Neural crest cell (in vitro differentiated cells): ENCODE measurements around the gene FOXK1. TPM values are rescaled to one million over a fixed set of nuclear protein-coding genes. Genes with fewer than 3 reads are reported as not detected.

Source experiments
- DNase-seq: peaks from one replicate; pipeline ENCODE4 v3.0.0; 2021; ENCODE audit warnings: low read depth, mixed read lengths, low spot score
- H3K27ac Mint-ChIP-seq: one replicate; pipeline ENCODE4 v1.8.0; 2021; ENCODE audit warnings: mild to moderate bottlenecking, mixed read lengths; ENCODE audit not compliant: unreplicated experiment
- H3K27me3 Mint-ChIP-seq: 2 replicates; pipeline ENCODE4 v1.8.0; 2021; ENCODE audit warnings: low read depth, mild to moderate bottlenecking, mixed read lengths
- H3K36me3 Mint-ChIP-seq: 2 replicates; pipeline ENCODE4 v1.8.0; 2021; ENCODE audit warnings: low read depth, mild to moderate bottlenecking, mixed read lengths
- H3K4me1 Mint-ChIP-seq: 2 replicates; pipeline ENCODE4 v1.8.0; 2021; ENCODE audit warnings: mixed read lengths
- H3K4me3 Mint-ChIP-seq: one replicate; pipeline ENCODE4 v1.8.0; 2021; ENCODE audit warnings: mild to moderate bottlenecking, mixed read lengths
- H3K9me3 Mint-ChIP-seq: 2 replicates; pipeline ENCODE4 v1.8.0; 2021; ENCODE audit warnings: mixed read lengths
- total RNA-seq: library from RNA; stranded (reverse); gene quantifications from 2 replicates; pipeline ENCODE4 v1.2.1, GENCODE V29; 2021
- TF ChIP-seq, protein P1 (sequence below): fragments of 200-600 bp; sonication (generic); conservative IDR thresholded peaks from 2 replicates; pipeline ENCODE4 v1.5.0; 2021; ENCODE audit warnings: antibody characterized with exemption, mild to moderate bottlenecking

FOXK1 gene
- total RNA-seq, 1 donor from 2014 or later = 29.1 TPM

DNA sequence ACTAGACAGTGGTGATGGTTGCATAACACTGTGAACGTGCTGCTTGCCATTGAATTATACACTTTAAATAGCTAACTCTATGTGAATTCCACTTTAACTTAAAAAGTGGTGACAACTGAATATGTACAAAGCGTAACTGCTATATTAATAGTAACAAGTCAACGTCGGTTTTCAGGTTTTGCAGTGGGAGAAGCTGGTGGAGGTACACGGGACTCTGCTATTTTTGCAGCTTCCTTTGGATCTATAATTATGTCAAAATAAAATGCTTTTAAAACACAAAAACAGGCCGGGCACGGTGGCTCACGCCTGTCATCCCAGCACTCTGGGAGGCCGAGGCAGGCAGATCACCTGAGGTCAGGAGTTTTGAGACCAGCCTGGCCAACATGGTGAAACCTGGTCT lies 114.4 kb downstream of the FOXK1 start:
- DNase-seq = no peak
- H3K4me1 Mint-ChIP-seq = peaks cover 8% of the 10 kb centered on the region
- no peak overlapping the region for H3K27ac Mint-ChIP-seq
- H3K27me3 Mint-ChIP-seq = no peaks in the 10 kb centered on the region
- H3K4me3 Mint-ChIP-seq = no peak overlapping the region
- H3K9me3 Mint-ChIP-seq = no peaks in the 10 kb centered on the region
- TF ChIP-seq, protein P1, sequence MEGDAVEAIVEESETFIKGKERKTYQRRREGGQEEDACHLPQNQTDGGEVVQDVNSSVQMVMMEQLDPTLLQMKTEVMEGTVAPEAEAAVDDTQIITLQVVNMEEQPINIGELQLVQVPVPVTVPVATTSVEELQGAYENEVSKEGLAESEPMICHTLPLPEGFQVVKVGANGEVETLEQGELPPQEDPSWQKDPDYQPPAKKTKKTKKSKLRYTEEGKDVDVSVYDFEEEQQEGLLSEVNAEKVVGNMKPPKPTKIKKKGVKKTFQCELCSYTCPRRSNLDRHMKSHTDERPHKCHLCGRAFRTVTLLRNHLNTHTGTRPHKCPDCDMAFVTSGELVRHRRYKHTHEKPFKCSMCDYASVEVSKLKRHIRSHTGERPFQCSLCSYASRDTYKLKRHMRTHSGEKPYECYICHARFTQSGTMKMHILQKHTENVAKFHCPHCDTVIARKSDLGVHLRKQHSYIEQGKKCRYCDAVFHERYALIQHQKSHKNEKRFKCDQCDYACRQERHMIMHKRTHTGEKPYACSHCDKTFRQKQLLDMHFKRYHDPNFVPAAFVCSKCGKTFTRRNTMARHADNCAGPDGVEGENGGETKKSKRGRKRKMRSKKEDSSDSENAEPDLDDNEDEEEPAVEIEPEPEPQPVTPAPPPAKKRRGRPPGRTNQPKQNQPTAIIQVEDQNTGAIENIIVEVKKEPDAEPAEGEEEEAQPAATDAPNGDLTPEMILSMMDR = no peak
- H3K36me3 Mint-ChIP-seq = peaks cover 2% of the 10 kb centered on the region

DNA sequence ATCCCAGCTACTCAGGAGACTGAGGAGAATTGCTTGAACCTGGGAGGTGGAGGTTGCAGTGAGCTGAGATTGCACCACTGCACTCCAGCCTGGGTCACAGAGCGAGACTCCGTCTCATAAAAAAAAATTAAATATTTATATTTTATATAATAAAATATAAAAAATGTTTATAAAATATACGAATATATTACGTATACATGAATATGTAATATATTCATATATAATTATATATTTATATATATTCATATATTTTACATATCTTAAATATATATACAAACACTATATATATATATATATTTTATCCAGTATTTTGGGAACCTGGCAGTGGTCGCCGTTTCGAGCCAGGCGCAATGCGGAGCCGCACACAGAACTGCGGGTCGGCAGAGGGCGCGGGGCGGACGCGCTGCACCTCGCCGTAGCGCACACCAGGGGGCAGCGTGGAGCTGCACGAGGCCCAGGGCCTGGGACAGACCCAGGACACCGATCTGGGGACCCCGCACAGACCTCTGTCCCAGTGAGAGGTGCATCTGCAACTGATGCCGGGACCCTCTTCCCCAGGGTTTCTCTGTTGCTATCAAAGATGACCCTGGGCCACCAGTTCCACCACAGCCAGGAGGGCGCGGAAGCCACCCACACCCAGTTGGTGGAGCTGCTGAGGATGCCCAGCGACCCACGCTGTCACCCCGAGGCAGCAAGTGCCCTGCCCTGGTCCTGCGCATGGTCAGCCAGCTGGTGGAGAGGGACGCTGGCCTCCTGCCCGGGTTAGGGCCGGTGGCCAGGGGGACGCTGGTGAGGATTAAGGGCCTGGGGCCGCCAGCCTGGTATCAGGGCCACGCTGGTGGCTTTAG lies 116.0 kb downstream of the FOXK1 start:
- H3K4me1 Mint-ChIP-seq = peaks cover 8% of the 10 kb centered on the region
- no peaks in the 10 kb centered on the region for H3K9me3 Mint-ChIP-seq
- DNase-seq = peak; percentile 85
- no peak overlapping the region for H3K4me3 Mint-ChIP-seq
- H3K27me3 Mint-ChIP-seq = no peaks in the 10 kb centered on the region
- no peak overlapping the region for H3K27ac Mint-ChIP-seq
- H3K36me3 Mint-ChIP-seq = peaks cover 2% of the 10 kb centered on the region
- TF ChIP-seq, protein P1 = peak; percentile 90

DNA sequence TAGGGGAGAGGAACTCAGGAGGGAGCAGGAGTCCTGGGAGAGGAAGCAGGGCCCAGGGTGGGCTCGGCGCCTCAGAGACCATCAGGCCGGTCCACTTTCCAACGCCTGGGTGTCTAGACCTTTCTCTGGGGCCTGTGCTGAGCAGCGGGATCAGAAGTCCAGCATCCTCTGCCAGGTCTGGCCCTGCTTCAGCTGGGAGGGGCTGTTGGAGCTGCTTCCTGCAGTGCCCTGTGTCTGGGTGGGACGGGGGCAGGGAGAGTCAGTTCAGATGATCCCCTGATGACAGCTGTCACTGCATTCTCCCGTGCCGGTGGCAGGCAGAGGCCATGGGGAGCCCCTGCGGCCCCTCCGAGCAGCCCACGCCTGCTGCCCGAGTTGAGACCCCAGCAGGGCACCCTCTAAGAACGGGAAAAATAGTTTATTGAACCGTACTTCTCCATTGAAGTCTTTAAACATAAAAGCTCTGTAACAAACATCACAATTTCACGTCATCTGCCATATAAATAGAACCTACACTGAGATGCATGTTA lies 116.7 kb downstream of the FOXK1 start:
- Mint-ChIP-seq H3K27ac (no peak overlapping the region), H3K4me1 (peaks cover 8% of the 10 kb centered on the region), H3K9me3 (no peaks in the 10 kb centered on the region), H3K4me3 (no peak overlapping the region), H3K36me3 (peaks cover 2% of the 10 kb centered on the region), H3K27me3 (no peaks in the 10 kb centered on the region)
- DNase-seq = no peak
- TF ChIP-seq, protein P1 = no peak

DNA sequence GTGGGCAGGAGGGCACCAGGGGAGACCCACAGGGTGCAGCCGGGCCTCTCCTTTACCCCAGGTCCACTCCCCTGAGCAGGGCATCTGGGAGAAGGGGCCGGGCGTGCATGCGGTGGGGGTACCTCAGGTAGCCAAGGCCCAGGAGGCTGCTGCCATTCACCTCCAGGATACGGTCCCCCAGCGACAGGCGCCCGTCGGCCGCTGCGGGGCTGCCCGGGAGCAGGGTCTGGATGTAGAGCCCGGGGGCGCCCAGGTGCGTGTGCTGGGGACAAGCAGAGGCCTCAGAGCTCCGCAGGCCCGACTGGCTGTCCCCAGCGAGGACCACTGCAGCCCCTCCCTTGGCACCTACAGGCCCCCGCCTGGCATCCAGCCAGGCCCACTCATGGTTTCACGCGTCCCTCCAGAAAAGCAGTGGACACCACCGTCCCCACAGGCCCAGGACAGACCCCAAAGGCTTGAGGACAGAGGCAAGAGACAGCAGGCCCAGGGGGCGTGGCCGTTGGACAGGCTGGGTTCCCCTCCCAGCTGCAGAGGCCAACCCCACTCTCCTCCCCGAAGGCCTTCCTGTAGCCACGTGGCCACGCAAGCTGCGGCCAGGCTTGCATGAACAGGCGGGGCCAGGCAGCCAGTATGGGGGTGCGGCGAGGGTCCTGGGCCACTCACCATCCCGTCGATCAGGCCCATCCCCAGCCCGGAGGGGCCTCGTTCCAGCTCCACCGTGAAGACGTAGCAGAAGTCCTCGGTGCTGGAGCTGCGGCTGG lies 117.6 kb downstream of the FOXK1 start:
- Mint-ChIP-seq H3K4me3 (no peak overlapping the region), H3K36me3 (no peaks in the 10 kb centered on the region), H3K9me3 (no peaks in the 10 kb centered on the region), H3K27me3 (no peaks in the 10 kb centered on the region), H3K27ac (no peak overlapping the region), H3K4me1 (no peaks in the 10 kb centered on the region)
- TF ChIP-seq, protein P1 = no peak
- DNase-seq = no peak

GRCh38 chr7:4800487-4800886 lies 118.4 kb downstream of the FOXK1 start:
- no peak for DNase-seq
- Mint-ChIP-seq H3K27me3 (no peaks in the 10 kb centered on the region), H3K4me3 (no peak overlapping the region), H3K27ac (no peak overlapping the region), H3K36me3 (no peaks in the 10 kb centered on the region), H3K9me3 (no peaks in the 10 kb centered on the region), H3K4me1 (no peaks in the 10 kb centered on the region)
- TF ChIP-seq, protein P1 = no peak
